GM18867 (cell line): Measurements from ENCODE around the gene HAL.

Source experiments
- ATAC-seq: cut with Tn5 transposase; IDR thresholded peaks from one replicate; pipeline ENCODE4 v1.9.1; 2021; ENCODE audit warnings: mild to moderate bottlenecking, moderate library complexity; ENCODE audit not compliant: unreplicated experiment

The HAL gene

DNA sequence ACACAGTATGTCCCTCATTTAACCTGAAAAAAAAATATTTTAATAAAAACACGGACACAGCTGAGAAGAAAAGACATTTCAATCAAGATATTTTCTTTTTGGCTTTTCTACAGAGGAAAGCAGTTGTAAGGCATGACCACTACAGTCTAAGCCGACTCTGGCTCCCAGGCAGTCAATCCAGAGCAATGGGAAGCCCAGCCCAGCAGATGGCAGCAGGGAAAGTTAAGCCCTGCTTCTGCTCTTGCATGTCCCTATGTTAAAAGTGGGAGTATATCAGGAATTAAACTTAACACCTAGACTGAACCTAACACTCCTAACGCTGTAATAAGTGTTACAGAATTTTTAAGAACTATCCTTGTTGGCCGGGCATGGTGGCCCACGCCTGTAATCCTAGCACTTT, 19.5 kb upstream of the HAL start:
- no peak for ATAC-seq

DNA sequence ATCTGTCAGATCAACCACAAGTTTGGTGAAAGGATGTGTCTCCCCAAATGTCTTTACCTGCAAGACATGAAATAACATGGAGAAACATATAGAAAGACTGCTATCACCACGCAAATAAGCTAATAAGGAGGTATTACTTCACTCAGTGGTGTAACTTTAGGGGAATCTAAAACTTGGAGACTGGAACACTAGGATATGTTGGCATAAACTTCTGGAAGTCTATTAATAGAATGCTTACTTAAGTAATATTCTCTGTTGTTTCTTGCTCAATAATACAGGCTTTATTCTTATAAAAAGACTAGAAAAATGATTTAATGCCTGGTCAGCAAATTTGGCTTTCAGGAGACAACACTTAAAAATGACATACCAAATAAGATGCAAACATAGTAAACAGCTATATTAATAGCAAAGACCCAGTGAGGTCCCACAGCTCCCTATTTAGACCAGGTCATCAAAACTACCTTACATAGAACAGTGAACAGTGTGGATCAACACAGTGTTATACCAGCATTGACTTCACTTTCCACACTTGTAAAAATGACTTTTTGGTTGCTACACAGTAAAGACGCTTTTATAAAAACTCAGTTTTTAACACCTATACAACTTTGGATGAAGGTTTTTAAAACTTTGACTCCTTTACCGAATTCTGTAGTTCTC, 18.9 kb upstream of the HAL start:
- ATAC-seq: no peak

DNA sequence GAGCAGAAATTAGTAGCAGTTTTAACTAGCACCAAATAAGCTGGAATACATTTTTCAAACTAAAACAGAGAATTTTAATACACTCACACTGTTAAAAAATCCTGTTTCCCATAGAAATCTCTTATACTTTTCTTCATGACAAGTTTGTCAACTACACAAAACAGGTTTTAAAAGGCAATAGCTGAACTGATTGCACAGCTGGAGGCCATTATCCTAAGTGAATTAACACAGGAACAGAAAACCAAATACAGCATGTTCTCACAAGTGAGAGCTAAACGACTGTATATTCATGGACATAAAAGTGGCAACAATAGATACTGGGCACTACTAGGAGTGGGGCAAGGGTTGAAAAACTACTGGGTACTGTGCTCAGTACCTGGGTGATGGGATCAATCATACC, 11.6 kb upstream of the HAL start:
- ATAC-seq: no peak

DNA sequence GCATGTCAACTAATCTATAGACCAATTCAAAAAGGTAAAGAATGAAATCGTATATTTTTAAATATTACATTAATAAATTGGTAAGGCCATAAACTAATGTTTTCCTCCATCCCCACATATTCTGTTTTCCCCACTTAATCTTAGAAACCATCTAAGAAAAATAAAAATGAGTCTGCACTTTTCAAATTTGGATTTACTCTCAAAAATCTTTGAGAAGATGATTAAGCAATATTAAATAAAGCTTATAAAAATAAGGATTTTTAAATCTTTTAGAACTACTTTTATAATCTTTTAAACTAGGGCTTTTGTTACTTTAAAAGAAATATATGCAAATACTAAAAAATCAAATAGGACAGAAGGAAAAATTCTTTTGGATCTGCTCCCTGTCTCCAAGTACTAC, 10.6 kb upstream of the HAL start:
- no peak for ATAC-seq

DNA sequence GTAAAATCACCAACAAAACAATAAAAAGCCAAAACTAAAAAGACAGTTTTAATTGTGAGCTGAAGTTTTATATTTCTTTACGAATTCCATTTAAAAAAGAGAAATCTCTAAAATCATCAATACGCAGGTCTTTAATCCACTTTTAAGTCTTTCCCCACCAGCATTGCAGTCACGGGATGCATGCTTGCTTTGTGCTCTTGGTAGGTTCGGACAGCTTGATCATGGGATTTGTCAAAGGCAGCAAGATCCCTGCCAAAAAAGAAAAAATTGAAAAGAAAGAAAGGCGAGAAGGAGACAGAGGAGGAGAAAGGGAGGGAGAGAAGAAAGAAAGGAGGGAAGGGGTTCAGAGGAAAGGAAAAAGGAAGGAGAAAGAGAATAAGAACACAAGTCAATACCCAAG, 4.7 kb upstream of the HAL start:
- ATAC-seq: no peak

DNA sequence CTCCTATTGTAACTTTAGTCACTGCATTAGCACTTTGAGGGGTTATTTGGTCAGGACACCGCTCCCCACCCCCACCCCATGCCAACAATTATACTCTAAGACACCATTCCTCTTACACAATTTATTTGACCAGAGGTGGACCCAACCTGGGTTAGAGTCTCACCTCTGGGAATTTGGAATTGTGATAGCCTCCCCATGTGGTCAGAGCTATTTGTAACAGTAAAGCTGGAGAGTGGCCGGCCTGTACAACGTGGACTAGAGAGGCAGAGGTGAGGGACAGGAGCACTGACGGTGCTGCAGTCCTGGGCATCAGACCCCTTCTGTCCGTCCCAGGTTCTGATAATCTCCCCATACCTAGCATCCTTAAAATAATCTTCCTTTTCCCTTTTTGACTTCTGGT, 3.3 kb upstream of the HAL start:
- ATAC-seq: no peak

DNA sequence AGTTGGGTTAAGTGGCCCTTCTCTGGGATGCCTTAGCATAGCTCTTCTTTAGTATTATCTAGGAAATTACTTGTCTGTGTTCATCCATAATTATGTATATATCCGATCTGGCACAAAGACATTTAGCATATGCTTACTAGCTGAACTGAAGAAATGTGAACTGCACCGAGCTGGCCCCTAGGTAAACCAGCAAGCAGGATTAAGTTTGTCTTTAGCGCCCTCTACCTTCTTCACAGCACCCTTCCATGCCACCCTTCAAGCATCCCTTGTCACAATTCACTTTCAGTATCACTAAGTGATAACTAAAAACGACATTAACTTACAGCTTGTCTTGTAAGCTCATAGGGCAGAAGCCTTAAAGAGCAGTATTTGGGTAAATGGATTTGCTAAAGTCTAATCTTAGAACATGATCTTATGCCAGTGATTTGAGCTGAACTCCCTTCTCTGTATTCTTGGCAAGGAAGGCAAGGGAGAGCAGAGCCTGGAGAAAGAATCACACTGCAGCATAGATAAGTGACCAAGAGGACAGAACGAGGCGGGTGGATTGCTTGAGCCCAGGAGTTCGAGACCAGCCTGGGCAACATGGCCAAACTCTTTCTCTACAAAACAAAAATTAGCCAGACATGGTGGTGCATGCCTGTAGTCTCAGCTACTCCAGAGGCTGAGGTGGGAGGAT, 2.6 kb upstream of the HAL start:
- ATAC-seq: peak; percentile 98

DNA sequence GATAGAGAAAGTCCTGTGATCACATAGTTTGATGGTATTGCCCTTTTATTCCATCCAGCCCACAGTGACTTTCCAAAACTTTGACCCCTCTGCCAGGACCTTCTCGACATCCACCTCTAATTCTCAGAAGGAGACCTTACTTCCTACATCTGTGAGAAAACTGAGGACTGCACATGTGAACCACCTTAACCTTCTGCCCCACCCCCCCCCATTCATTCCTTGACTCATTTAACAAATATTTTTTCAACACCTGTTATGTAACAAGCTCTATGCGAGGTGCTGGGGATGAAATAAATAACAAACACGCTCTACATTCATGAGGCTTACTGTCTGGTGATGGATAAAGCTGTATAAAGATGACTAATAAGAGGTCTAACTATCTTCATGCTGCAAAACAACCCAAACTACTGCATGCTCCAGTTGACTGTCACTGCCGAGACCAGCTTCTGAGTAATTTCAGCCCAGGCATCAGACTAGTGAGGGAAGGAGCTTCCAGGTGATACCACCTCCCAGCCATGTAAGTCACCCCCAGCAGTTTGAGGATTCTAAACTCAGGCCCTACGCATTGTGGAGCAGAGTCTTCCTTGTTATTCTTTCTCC, 1.9 kb upstream of the HAL start:
- no peak for ATAC-seq

DNA sequence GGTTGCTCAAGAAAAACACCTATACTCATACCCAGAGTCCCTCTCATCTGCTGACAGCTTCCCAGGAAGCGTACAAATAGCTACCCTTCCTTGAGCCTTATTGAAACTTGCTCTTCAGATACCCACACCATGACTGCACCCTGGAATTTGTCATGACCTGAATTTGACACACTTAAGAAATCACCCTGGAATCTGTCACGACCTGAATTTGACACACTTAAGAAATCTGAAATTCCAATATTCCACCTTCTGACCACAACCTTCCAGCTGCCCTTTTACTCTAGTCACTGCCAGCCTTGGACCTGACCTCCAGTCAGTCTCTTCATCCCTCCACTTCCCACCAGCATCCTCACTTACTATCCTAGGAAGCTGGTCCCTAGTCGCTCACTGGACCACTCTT, 1.1 kb upstream of the HAL start:
- no peak for ATAC-seq

DNA sequence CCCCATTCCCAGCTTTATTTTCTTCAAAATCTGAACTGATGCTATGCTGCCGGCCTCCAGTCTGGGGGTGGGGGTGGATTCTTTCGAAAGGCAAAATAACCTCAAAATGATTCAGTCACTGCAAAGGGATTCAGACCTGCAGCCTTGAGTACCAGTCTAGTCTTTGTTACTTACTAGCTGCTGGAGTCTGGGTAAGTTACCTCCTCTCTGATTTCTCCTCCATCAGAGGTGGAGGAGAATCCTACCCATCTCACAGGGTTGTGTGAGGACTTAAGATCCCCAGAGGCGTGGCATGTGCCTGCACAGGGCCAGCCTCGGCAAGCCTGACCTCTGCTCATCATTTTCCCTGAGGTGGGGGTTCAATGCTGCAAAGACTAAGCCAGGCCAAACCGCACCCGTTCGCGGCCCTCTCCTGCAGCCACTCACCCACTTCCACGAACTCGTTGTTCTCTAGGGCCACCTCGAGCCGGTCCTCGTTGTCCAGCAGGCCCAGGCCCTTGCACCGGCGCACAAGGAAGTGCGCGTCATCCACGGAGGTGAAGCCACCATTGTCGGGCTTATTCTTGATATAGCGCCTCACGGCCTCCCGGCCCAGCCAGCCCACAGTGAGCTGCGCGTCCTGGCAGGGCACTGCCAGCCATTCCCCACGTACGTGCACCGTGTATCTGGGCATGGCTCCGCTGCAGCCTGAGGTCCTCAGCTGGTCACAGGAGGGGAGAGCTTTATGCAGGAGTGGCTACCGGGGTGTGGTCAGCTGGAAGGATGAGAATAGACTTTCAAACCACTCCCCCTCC, 709 bp downstream of the HAL start:
- no peak for ATAC-seq

DNA sequence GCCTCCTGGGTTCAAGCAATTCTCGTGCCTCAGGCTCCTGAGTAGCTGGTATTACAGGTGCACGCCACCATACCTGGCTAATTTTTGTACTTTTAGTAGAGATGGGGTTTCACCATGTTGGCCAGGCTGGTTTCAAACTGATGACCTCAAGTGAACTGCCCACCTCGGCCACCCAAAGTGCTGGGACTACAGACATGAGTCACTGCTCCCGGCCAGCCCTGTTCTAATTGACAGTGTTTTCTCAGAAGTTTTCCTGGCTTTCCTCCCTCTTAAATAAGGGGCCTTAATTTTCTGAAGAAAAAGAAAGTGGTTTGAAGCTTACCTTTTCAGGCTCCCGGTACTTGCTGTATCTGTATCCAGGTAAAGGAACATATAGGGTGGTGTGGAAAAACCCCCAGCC, 1.7 kb downstream of the HAL start:
- ATAC-seq: no peak

DNA sequence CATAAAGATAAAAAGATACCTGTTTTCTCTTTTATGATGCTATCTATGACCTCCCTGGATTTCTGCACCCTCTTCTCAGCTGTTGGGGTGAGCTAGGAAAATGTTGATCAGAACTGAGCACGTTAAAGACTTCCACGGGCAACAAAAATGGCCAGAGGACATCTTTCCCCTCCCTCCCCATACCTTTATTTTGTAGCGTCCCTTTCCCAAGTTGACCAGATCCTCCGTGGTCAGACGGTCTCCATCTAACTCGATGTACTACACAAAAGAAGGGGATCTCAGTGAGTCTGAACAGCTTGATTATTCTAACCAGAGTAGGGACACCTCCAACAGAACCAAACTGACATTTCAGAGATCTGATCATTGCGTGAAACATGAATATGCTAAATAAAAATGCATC, 2.2 kb downstream of the HAL start:
- no peak for ATAC-seq

DNA sequence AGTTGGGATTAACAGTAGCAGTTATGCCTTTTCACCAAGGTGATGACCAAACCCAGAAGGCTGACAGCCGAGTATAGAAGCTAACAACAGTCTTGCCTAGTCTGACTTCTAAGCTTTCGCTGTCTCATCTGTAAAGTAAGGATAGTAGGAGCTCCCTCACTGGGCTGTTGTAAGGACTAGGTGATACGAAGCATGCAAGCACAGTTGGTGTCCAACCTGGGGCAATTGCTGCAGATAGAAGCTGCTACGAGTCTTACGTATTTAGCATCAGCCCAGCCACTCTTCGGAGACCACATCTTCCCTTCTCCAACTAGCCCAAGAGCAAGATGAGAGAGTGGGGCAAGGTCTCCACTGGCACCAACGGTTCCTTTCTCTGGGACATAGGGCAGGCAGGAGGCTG, 6.0 kb downstream of the HAL start:
- ATAC-seq: no peak

DNA sequence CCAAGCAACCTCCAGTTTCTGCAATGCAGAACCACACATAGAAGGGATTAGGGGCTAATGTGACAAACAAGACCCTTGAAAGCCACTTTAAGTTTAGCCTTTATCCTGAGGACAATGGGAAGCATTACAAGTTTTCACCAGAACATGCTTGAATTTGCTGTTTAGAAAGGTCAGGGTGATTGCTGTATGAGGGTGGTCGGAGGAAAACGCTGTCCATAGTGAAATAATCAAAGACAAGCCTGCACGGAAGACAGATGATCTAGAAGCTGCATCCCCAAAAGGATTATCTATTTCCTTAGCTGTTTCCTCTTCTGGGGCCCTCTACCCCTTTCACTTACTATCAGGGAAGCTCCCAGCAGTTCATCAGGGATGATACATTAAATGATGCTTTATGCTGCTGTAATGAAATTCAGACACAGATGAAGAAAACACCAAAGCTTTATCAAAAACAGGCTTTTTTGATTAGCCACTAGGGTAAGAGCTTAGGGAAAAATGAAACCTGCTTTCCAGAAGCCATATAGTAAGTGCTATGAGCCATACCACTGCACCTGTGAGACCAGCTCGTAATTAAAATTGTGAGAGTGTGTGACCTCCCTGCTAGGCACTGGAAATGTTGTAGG, 6.5 kb downstream of the HAL start:
- no peak for ATAC-seq

DNA sequence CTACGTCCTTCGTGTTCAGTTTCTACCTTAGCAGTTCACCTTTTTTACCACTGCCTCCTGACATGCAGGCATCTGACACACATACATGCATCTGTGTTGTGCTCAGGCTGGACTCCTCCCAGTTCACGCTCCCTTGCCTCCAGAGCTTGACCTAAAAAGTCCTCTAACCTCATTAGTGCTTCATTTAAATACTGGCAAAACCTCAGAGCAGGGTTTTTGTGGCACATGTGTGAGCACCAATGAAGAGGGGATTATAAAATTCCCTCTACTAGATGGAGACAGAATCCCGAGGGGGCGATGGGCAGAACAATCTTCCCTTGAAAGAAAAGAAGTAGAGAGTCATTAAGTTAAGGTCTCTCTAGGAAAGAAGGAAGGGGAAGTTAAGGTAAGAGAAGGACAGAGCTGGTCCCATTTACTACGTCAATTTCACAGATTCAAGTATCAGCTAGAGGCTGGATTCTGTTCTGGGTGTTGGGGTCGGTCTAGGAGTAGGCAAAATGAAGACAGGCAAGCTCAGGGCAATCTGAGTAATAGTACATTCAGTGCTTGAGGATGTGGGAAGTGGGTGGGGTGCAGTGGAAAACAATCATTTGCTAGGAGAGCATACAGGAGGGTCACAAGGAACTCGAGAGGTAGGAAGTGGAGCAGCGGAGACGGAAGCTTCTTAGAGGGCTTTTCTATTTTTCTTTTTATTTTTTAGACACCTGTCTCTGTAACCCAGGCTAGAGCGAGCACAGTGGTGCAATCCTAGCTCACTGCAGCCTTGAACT, 7.5 kb downstream of the HAL start:
- ATAC-seq: no peak

DNA sequence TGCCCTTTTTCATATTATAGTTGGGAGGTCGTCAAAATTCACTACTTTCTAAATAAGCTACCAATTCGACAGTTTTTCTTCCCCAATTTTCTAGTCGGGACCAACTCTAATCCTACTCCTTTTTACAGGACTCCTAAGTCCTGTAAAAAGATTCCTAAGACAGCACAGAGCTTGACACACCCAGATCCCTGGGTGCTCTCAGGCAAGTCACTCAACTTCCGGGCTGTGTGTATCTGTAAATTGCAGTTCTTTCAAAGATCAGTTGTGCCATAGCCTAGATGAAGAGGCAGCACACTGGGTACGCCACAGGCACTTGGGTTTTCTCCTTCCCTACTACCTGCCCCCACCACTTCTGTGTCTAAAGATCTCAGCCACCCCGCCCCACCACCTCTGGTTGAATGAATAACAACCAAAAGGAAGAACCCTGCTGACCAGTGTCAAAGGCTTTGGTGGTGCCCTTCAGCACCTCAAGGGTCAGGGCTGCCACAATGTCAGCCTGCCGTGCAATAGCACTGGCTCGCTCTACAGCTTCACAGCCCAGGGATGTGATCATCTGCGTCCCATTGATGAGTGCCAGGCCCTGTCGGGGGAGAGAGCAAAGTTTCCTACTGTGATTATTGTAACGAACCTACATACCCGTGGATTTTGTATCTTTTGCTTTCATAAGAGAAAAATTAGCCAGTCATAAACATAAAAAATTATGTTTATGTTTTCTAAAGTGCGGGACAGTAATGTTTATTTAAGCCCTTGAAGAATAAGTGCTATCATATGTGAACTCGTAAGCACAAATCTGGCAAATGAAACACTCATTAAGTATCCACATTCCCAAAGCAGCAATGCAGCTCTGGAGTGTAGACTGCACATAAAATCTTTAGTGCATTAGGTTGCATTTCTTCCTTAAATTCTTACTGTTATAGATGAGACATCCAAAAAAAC, 9.2 kb downstream of the HAL start:
- ATAC-seq: no peak

DNA sequence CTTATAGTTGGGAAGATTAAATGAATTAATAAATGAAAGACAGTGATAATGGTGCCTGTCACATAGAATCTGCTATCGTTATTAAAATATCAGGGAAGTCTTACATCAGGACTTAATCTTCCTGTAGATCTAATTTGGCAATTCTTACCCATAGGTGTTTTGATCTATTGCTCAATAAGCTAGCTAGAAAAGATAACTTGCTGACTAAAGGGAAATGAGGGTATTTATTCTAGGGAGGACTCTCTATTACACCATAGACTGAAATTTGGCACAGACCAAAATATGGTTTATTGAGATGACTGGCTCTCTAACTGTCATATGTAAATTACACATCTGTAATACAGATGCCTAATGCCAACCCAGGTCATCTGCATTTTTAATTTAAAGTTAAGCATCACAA, 11.5 kb downstream of the HAL start:
- no peak for ATAC-seq

DNA sequence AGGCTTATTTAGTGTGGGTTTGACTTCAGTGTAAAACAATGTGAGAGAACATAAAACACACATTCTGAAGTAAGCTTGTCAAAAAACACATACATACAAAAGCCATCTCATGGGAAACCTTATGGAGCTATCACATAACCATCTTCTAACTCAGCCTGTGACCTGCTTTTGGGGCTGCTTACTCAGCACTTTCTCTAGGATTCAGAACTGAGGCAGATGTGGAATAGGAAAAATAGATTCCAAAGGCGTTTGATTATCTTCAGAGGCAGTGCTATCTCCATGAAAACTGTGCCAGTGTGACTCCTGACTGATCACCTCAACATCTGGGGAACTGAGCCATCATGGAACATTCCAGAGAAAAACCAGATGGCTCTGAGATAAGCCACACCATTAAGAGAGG, 13.5 kb downstream of the HAL start:
- ATAC-seq: no peak

DNA sequence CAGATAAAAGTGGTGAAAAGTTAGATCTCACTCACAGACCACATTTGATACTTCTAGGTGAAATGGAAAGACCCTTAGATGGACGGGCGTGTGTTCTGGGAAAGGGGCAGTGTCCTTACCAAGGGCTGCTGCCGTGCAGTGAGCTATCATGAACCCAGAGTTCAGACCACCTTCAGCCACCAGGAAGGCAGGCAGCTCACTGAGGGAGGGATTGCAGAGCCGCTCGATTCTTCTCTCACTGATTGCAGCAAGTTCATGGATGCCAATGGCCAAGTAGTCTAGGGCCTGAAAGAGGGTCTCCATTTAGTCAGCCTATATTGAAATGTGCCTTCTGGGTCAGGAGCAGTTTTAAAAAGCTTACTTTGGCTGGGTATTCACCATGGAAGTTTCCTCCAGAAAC, 15.7 kb downstream of the HAL start:
- ATAC-seq: no peak

DNA sequence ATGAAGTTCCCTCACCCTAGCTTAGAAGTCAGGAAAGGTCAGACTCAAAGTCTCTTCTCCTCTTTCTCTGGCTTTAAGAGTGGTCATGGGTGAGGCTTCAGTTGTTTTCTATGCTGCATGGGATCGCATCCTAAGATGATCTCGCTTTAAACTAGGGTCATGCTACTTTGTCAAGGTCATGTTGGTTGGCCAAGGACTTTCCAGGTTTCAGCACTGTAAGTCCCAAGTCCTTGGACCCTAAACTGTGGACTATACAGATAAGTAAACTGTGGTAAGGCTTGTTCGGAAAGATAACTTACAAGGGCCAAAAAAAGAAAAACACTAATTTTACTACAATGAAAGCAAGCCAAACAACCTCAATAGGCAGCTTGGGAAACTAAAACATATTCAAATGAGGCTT, 17.4 kb downstream of the HAL start:
- no peak for ATAC-seq
